GM21367 (cell line): ENCODE results near the gene HIRA.
A peak's percentile ranks its signal among the peaks of the same experiment; 100 is the strongest.
"Not testable (repeated sequence)": the region's sequence is repeated elsewhere in the genome, so short reads cannot be mapped to it uniquely, and the experiment has no call there.

ENCODE experiments used
- ATAC-seq: cut with Tn5 transposase; IDR thresholded peaks from one replicate; pipeline ENCODE4 v1.9.1; 2021; ENCODE audit not compliant: unreplicated experiment

HIRA gene

DNA sequence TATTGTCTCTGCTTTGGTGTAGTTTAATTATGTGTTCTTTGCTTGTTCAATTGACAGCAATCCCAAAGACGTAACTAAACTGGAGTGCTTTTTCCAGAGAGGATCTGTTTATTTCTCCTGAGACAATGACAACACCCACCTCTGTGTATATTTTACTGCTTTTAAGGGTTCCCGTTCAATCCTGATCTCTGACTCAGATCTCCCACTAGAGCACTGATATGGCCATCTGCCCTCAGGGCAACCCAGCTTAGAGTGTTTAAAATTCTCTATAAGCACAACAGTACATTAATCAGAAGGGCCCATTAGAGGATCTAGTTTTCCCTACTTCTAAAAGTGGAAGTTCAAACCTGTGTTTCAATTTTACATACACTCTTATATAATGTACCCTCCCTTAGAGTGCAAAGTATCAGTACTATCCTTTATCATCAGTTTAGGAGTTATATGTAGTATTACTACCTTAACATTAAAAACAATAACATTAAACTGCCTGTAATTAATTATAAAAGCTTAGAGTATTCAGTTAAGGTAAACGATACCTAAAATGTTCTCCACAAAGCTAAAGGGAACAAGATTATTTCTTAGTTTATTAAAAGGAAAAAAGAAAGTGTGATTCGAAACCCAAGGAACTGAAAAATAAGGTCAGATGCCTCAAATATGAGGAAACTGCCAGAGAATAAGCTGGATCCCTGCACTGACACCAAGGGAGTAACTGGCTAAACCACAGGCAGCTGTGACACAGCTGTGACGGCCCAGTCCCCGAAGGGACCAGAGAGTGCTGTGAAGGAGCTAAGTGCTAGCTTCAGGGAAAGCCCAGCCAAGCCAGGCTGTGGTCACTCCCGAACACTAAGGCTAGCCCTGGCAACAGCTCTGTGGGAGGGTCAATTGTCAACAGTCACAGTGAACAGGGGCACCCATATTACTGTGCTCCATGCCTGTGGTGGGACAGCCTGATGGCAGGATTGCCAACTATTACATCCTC, 32.2 kb upstream of the HIRA start:
- ATAC-seq, result no peak

GRCh38 chr22:19463008-19463407, 31.5 kb upstream of the HIRA start:
- ATAC-seq, result no peak

- no peak for ATAC-seq
Observed at GRCh38 chr22:19461506-19461905, 30.0 kb upstream of the HIRA start.

- no peak for ATAC-seq
Observed at GRCh38 chr22:19460036-19460435, 28.5 kb upstream of the HIRA start.

GRCh38 chr22:19457828-19458428, 26.4 kb upstream of the HIRA start:
- ATAC-seq, result no peak

DNA sequence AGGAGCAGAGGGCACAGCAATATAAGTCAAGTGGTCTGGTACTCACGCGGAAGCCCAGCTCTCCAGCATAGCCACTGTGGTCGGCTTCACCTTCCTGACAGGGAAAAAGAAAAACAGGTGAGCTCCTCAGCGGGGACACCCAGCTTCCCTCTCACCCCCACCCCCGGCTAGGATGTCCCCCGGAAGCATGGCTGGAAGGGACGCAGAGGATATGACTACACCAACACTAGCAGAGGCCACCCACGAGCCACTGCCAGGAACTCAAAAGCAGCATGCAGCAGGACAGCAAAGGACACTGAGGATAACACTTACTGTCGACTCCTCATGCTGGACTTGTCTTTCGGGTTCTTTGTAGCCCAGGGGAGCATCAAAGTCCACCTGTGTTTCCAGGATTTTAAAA, 25.0 kb upstream of the HIRA start:
- ATAC-seq, result no peak

DNA sequence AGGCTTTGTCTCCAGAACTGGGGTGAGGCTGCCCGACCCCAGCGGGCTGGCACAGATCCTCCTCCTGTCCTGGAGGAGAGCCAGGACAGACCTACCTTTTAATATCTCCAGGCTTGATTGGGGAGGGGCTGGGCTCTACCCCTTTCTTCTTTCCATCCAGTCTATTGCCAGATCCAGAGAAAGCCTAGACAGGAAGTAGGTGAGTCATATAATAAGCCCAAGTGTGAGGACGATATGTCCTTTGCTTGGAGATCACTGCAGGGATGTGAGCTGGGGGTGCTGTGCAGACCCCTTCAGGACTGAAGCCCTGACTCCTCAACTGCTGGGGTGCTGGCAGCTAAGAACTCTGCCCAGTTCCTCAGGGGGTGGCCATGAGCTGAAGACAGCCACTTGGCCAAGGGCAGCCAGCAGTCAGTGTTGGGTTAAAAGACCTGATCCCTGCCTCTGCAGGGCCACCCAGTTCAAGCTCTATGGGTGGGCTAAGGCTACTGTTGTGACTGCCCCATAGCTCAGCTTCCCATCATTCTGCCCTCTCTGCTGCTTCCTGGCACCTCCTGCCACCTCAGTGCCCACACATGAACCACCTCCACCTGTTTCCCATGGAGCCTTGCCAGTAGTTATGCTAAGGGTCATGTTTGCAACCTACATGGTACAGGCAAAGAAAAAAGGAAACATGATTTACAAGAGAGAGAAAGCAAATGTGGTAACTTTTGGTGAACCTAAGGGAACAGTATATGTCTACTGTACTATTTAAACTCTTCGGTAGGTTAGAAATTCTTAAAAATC, 24.2 kb upstream of the HIRA start:
- no peak for ATAC-seq

DNA sequence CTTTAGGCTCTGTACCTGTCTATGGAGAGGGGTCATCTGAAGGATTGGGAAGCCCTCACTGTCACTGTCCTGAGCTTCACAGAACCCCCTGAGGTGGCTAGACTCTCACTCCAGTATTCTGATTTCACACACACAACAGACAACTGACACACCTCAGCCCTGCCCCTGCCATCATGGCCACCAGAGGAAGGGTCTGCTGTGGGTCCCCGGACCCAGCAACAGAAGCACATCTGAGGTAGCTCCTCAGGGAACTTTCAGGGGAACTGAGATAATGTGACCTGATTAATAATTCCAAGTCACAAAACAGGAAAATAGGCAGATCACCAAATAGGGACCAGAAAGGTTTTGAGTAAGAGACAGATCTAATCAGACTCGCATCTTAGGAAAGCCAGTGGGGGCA, 23.5 kb upstream of the HIRA start:
- no peak for ATAC-seq

DNA sequence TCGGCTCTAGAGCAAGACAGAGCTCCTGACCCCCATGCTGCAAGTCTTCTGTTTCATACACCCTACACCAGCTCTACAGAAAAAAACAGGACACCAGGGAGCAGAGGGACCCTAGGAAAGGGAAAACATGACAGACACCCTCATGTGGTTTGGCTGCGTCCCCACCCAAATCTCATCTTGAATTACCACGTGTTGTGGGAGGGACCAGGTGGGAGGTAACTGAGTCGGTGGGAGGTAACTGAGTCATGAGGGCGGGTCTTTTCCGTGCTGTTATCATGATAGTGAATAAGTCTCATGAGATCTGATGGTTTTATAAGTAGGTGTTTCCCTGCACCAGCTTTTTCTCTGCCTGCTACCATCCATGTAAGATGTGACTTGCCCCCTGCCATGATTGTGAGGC, 22.6 kb upstream of the HIRA start:
- ATAC-seq, result no peak

GRCh38 chr22:19453718-19454117, 22.2 kb upstream of the HIRA start:
- no peak for ATAC-seq

GRCh38 chr22:19451570-19451969, 20.0 kb upstream of the HIRA start:
- no peak for ATAC-seq

GRCh38 chr22:19450363-19451175, 19.0 kb upstream of the HIRA start:
- no peak for ATAC-seq

DNA sequence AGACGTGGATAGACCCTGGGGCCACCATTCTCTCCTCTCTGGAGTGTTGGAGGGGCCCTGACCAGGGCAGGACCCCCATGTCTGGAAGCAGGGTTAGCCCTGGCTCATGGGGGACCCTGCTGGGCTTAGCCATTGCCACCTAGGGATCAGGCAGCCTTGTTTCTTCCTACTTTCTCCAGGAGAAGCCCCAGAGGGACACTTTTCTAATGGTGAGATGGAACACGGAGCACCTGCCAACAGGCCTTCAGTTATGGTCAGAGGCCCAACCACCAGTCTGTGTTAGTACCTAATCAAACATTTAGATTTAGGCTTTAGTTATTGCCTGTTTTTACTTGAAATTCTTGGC, 17.9 kb upstream of the HIRA start:
- ATAC-seq, result no peak

GRCh38 chr22:19448739-19449421, 17.3 kb upstream of the HIRA start:
- no peak for ATAC-seq

- peak; percentile 22 for ATAC-seq
Observed at GRCh38 chr22:19448076-19448607, 16.6 kb upstream of the HIRA start.

DNA sequence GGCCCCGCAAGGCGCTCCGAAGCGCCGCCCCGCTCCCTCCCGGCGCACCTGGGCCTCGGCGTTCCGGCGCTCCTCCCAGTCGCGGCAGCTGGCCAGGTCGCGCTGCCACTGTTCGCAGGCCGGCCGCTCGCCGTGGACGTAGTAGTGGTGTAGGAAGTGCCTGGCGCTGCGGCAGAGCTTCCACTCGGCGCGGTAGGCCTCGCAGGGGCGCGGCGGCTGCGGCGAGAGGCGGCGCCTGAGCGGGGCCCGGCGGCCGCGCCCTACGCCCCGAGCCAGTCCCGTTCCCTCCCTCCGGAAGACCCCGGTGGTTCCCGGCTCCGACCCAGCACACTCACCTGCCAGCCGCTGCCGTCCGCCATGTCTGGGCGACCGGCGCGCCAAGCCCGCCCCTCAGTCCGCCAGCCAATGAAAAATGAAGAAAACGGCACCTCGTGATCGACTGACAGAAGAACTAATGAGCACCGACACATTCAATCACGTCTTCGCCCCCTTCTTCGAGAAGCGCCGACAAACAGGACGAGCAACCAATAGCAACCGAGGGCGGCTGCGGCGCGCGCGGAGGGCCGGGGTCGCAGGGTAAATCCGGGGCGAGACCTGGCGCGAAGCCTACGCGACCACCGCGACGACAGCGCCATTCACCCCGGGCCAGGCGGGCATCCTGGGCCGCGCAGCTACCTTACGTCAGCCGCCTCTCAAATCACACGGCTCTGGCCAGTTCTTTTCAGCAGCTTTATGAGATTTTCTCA, 16.0 kb upstream of the HIRA start, which contains the start of gene C22orf39:
Gene C22orf39 (minus strand): TSS at position 382 of the 746 bp plus-strand sequence. CDS start 23 bp downstream, at position 359.
- peak; percentile 71 for ATAC-seq

GRCh38 chr22:19446603-19447329, 15.2 kb upstream of the HIRA start:
- peak; percentile 3 for ATAC-seq

GRCh38 chr22:19445279-19445982, 13.9 kb upstream of the HIRA start:
- not testable (repeated sequence) for ATAC-seq
